ENCODE results near the gene ATP5MG. TPM values are rescaled to one million over a fixed set of nuclear protein-coding genes. Genes with fewer than 3 reads are reported as not detected.
"Not testable (repeated sequence)": the region's sequence is repeated elsewhere in the genome, so short reads cannot be mapped to it uniquely, and the experiment has no call there.

ATP5MG gene
- total and polyA plus RNA-seq, 2 donors = 70.1 to 210 TPM

DNA sequence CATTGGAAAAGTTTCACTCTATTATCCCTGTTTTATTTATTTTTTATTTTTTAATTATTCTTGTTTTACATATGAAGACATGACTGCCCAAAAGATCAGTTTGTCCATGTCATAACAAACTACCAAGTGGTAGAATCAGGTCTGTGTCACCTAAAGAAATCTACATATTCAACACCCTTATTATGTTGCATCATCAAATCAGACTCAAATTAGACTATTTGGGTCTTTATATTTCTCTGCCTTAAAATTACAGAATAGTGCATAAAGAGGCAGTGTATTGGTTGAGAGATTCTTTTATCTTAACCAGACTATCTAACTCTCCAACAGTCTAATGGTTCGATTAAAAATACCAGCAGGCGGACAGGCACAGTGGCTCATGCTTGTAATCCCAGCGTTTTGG, 18.5 kb upstream of the ATP5MG start:
- 93% methylated on average over 3 of the region's 3 CpGs for WGBS
- Histone ChIP-seq H3K4me1 (ENCODE audit: insufficient read depth) (no peaks in the 10 kb centered on the region), H3K4me3 (ENCODE audit: low read depth, low read length) (no peak overlapping the region), H3K27ac (ENCODE audit: low read depth) (no peak overlapping the region), H3K36me3 (ENCODE audit: insufficient read depth) (peaks cover 13% of the 10 kb centered on the region)
- DNase-seq (ENCODE audit: extremely low spot score) = no peak

DNA sequence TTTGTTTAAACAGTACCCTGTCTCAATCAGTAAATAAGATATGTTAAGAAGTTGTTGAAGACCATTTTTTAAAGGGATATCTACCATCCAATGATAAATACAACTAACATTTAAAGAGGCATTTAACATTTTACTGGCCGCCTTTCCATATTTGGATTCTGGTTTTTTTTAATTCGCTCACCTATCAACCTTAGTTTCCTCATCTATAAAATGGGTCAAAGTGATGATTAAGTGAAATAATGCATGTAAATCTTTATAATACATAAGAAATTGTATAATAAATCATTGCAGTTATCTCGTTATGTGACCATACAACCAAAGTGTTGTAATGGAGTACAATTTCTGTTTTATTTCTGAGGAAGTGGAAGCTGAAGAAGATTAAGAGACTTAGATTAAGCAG, 17.7 kb upstream of the ATP5MG start:
- peaks cover 13% of the 10 kb centered on the region for H3K36me3 ChIP-seq (ENCODE audit: insufficient read depth)
- DNase-seq (ENCODE audit: extremely low spot score) = no peak
- WGBS = 96% methylated on average over 3 of the region's 3 CpGs

DNA sequence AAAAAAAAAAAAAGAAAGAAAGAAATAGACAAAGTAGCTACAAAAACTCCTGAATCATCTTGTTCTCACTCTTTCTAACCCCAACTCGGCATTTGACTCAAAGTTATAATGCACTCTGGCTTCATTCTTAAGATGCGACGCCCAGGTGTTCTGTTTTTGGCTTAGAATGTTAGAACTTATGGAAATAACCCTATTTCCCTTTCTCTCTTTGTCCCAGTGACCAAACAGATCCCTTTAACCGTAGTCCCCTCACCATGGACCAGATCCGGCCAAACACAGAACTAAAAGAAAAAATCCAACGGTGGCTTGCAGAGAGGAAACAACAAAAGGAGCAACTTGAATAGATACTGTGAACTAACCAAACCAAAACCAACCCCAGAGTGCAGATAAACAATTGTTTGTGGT, 5.3 kb upstream of the ATP5MG start:
- 88% methylated on average over 6 of the region's 6 CpGs for WGBS
- Histone ChIP-seq H3K27ac (ENCODE audit: low read depth) (no peak overlapping the region), H3K4me1 (ENCODE audit: insufficient read depth) (no peaks in the 10 kb centered on the region), H3K36me3 (ENCODE audit: insufficient read depth) (peaks cover 12% of the 10 kb centered on the region), H3K4me3 (ENCODE audit: low read depth, low read length) (no peak overlapping the region)
- no peak for DNase-seq (ENCODE audit: extremely low spot score)

More for the DNA sequence above, 17.7 kb upstream of the ATP5MG start:
- Histone ChIP-seq H3K4me3 (ENCODE audit: low read depth, low read length) (no peak overlapping the region), H3K4me1 (ENCODE audit: insufficient read depth) (no peaks in the 10 kb centered on the region), H3K27ac (ENCODE audit: low read depth) (no peak overlapping the region)

DNA sequence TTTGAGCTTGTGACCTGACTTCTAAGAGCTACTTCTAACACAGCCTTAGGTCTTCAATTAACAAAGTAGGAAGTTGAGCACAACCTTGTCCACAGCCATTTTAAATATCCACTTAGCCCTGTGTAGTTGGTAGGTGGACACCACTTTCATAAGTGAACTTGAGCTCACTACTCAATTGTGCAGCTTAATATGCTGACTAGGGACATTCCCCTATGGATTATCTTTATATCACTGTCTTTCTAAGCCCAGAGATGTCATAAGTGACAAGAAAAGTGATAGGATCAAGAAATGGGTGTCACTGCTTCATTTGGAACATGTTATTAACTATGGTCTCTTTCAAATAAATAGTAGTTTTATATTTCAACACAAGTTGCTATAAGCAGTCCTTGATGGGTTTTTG, 4.0 kb upstream of the ATP5MG start:
- H3K4me1 ChIP-seq (ENCODE audit: insufficient read depth) = no peaks in the 10 kb centered on the region
- H3K36me3 ChIP-seq (ENCODE audit: insufficient read depth) = peaks cover 12% of the 10 kb centered on the region

DNA sequence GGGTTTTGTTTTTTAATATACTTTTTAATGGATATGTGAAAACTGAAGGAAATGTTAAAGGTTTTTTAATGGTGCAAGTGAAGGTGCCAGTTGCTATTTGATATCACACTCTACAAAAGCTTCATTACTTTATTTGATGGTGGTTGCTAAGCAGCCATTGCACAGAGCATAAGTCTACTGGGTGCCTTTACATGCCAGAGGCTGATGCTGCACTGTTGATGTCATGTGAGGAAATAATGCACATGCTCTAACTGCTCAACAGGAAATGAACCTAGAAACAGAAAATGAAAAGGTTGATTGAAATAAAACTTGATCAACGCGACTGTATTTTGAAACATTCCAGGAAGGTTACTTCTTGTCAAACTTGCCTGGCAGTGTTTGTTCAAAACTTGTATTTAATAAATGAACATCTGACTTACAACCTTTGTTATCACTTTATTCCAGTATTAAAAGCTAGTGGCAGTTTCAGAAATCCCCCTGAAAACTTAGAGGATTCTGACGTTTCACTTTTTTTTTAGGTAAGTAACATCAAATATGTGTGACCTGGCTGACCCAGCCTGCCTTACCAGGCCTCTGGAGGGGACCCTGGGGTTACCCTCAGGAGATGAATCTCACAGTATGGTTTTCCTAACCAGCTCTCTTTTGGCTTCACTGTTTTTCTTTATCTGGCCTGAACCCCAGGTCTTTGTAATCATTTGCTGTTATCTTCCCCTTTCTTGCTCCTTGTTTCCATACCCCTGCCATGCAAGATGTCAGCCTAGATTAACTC, 2.4 kb upstream of the ATP5MG start:
- no peak for DNase-seq (ENCODE audit: extremely low spot score)
- WGBS = 69% methylated on average over 3 of the region's 3 CpGs
- no peak overlapping the region for H3K4me3 ChIP-seq (ENCODE audit: low read depth, low read length)
- no peaks in the 10 kb centered on the region for H3K4me1 ChIP-seq (ENCODE audit: insufficient read depth)
- no peak overlapping the region for H3K27ac ChIP-seq (ENCODE audit: low read depth)
- H3K36me3 ChIP-seq (ENCODE audit: insufficient read depth) = peaks cover 7% of the 10 kb centered on the region

More for the DNA sequence above, 4.0 kb upstream of the ATP5MG start:
- no peak for DNase-seq (ENCODE audit: extremely low spot score)
- Histone ChIP-seq H3K4me3 (ENCODE audit: low read depth, low read length) (no peak overlapping the region), H3K27ac (ENCODE audit: low read depth) (no peak overlapping the region)

DNA sequence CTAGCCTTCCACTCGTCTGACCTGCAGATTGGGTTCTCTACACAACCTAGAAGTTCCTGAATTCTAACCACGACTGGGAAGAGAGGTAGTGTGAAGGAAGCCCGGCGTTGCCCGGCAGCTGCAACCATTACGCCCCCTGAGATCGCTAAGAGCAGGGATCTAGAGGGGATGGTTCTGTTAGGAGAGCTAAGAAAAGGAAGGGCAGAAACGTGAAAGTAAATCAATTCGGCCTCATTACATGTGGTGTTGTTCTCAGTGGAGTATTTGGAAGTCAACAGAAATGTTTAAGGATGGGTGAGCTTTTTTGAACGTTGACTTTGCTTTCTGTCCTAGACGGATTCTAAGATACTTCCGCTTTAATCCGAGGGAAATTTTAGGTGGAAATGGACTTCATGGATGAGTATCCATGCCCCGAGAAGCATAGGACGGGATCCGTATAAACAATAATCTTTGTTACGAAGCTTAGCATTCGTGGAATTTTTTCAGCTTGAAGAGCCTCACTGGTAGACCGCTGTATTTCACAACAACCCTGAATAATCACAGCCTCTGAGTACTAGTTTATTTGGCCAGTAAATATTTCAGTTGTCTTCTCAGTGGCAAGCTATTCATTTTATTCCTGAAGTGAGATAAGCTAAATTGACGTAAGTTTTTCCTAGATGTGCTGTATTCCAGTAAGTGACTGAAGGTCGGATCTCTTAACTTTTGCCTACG, 629 bp downstream of the ATP5MG start:
- WGBS = 2% methylated on average over 22 of the region's 22 CpGs
- DNase-seq (ENCODE audit: extremely low spot score) = no peak
- peak overlapping the region; percentile 95 for H3K4me3 ChIP-seq (ENCODE audit: low read depth, low read length)
- peak overlapping the region; percentile 74 for H3K27ac ChIP-seq (ENCODE audit: low read depth)
- no peaks in the 10 kb centered on the region for H3K4me1 ChIP-seq (ENCODE audit: insufficient read depth)
- peaks cover 3% of the 10 kb centered on the region for H3K36me3 ChIP-seq (ENCODE audit: insufficient read depth)

DNA sequence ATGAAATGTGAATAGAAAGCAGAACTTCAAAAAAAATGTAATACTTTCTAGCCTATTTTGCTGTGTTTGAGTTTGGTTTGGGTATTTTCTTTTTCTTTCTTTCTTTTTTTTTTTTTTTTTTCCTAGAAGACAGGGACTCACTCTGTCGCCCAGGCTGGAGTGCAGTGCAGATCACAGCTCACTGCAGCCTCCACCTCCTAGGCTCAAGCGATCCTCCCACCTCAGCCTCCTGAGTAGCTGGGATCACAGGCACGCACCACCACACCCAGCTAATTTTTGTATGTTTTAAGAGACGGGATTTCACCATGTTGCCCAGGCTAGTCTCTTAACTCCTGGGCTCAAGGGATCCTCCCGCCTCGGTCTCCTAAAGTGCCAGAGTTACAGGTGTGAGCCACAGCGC, 1.2 kb downstream of the ATP5MG start:
- not testable (repeated sequence) for DNase-seq (ENCODE audit: extremely low spot score); H3K36me3 ChIP-seq (ENCODE audit: insufficient read depth); H3K4me1 ChIP-seq (ENCODE audit: insufficient read depth); H3K27ac ChIP-seq (ENCODE audit: low read depth)
- WGBS = 77% methylated on average over 7 of the region's 7 CpGs
- peak overlapping the region; percentile 95 for H3K4me3 ChIP-seq (ENCODE audit: low read depth, low read length)

DNA sequence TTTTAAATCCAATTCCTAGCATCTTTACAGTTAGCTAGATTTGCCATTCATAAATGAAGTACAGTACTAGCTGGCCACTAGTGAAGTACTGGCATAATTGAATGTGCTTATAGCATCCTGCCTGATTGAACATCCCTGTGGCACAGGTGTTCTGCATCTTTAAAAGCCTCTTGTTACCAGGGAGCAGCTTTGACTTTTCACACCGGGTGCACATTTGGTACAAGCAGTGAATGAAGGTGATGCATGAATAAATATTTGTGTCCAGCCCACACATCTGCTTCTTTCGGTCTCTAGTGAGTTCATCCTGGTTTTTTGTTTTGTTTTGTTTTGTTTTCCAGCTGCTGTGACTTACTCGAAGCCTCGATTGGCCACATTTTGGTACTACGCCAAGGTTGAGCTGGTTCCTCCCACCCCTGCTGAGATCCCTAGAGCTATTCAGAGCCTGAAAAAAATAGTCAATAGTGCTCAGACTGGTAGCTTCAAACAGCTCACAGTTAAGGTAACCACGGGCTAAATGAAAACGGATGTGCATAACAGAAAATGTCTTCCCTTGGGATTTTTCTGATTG, 5.3 kb downstream of the ATP5MG start:
- Histone ChIP-seq H3K27ac (ENCODE audit: low read depth) (no peak overlapping the region), H3K4me1 (ENCODE audit: insufficient read depth) (no peaks in the 10 kb centered on the region), H3K36me3 (ENCODE audit: insufficient read depth) (no peaks in the 10 kb centered on the region), H3K4me3 (ENCODE audit: low read depth, low read length) (no peak overlapping the region)
- WGBS = 63% methylated on average over 7 of the region's 7 CpGs
- no peak for DNase-seq (ENCODE audit: extremely low spot score)

DNA sequence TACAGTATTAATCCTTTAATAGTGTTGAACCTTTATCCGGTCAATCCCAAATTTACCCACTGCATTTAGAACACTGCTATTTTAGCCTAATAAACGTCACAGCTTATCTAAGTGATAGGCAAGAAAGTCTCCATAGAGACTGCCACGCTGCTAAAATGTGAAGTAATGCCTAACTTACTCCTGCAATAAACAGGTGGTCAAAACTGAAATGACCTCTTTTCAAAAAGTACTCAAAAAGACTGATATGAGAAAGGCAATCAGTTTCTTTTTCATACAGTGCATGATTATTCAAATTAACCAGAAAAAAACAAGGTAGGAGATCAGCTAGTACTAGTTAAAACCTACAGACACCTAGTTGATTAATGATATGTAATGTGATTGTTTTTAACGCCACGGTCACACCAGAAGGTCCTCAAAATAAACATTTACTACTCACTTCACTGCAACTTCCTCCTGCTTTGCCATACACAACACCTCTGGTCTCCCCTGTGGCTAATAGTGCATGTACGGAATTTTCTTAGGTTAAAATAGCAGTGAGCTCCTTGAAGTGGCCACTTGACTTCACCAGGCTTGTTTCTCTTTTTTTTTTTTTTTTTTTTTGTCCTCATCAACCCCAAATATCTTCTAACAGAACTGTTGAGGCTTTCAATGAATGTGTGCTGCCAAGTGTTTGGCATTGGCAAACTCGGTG, 8.8 kb downstream of the ATP5MG start:
- 69% methylated on average over 7 of the region's 7 CpGs for WGBS
- H3K4me3 ChIP-seq (ENCODE audit: low read depth, low read length) = no peak overlapping the region
- no peaks in the 10 kb centered on the region for H3K4me1 ChIP-seq (ENCODE audit: insufficient read depth)
- H3K27ac ChIP-seq (ENCODE audit: low read depth) = no peak overlapping the region
- no peaks in the 10 kb centered on the region for H3K36me3 ChIP-seq (ENCODE audit: insufficient read depth)
- no peak for DNase-seq (ENCODE audit: extremely low spot score)

DNA sequence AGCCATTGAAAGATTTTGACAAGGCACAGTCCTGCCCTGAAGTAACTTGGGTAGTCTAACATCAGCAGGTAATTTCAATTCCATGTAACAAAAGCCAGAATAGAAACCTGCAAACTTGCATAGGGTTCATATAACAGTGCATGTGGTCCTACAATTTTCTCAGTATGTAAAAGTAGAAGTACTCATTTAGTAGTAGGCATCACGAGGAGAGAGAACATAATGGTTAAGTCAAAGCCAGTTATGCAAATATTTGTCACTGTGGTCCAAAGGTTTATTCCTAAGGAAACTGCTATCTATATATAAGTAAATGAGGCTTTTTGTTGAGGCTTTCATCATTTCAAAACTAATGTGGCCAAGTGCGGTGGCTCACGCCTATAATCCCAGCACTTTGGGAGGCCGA, 10.1 kb downstream of the ATP5MG start:
- Histone ChIP-seq H3K4me1 (ENCODE audit: insufficient read depth) (peaks cover 1% of the 10 kb centered on the region), H3K4me3 (ENCODE audit: low read depth, low read length) (no peak overlapping the region), H3K27ac (ENCODE audit: low read depth) (no peak overlapping the region), H3K36me3 (ENCODE audit: insufficient read depth) (no peaks in the 10 kb centered on the region)
- DNase-seq (ENCODE audit: extremely low spot score) = no peak
- 83% methylated on average over 4 of the region's 4 CpGs for WGBS

DNA sequence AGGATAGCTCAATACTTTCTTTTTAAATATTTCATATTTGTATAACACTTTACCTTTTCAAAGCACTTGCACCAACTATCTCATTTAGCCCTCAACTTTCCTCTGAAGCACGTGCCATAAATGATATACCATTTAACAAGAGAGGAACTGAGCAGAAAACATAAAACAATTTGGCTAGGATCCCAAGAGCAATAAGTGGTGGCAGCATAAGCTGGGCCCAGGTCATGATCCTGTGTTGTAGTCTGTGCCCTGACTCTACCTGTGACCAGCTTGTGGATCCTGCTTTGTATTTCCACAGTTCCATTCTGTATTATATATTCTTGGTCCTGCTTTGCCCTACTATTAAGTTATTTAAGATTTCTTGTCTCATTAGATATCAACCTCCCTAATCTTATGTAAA, 11.5 kb downstream of the ATP5MG start:
- no peak for DNase-seq (ENCODE audit: extremely low spot score)
- Histone ChIP-seq H3K27ac (ENCODE audit: low read depth) (no peak overlapping the region), H3K4me3 (ENCODE audit: low read depth, low read length) (no peak overlapping the region), H3K36me3 (ENCODE audit: insufficient read depth) (no peaks in the 10 kb centered on the region), H3K4me1 (ENCODE audit: insufficient read depth) (peaks cover 1% of the 10 kb centered on the region)
- WGBS = 74% methylated on average over 1 of the region's 1 CpG

DNA sequence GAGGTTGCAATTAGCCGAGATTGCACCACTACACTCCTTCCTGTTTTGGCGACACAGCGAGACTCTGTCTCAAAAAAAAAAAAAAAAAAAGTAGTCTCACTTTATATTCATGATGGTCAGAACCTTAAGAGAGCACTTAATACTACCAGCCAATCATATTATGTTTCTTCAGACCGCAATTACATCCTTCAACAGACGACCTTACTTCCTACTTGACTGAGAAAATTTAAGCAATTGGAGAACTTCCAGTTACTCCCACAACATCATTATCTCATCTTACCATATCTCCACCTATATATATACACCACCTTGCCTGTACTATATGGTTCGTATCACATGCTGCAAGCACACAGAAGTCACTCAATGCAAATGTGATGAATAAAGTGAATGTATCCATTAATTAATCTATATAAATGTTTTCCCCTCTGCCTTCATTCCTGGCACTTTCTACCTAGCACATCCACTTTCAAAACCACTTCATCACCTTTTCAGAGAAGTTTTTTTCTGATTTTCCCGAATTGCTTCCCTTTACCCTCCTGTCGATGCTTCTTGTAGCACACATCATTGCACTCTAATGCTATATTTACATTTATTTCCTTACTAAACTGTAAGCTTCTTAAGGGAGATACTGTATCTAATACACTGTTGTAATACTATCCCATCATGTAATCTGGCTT, 13.8 kb downstream of the ATP5MG start:
- H3K4me3 ChIP-seq (ENCODE audit: low read depth, low read length) = no peak overlapping the region
- no peak overlapping the region for H3K27ac ChIP-seq (ENCODE audit: low read depth)
- 75% methylated on average over 8 of the region's 8 CpGs for WGBS
- no peak for DNase-seq (ENCODE audit: extremely low spot score)
- H3K4me1 ChIP-seq (ENCODE audit: insufficient read depth) = peaks cover 1% of the 10 kb centered on the region
- H3K36me3 ChIP-seq (ENCODE audit: insufficient read depth) = no peaks in the 10 kb centered on the region

DNA sequence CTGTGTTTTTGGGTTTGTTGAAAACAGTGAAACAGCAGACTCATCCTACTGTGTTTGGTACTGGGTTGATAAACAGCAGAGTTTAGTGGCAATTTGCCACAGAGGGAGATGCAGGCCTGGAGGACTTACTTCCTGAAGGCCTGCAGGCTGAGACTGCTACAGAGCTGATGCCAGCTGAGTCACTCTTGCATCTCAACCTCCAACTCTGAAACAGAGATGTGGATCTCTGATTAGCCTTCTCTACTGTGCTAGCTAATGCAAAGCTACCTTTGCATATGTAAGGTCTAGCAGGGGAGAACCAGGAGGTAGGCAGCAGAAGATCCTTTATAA, 14.3 kb downstream of the ATP5MG start:
- DNase-seq (ENCODE audit: extremely low spot score) = no peak
- no peaks in the 10 kb centered on the region for H3K36me3 ChIP-seq (ENCODE audit: insufficient read depth)
- no peak overlapping the region for H3K4me3 ChIP-seq (ENCODE audit: low read depth, low read length)
- H3K4me1 ChIP-seq (ENCODE audit: insufficient read depth) = peaks cover 1% of the 10 kb centered on the region
- no peak overlapping the region for H3K27ac ChIP-seq (ENCODE audit: low read depth)

Measured in urinary bladder (tissue), 4 donors.